GM18499 (cell line): ENCODE data around the gene BOD1L1.

Experiments used
- ATAC-seq: cut with Tn5 transposase; IDR thresholded peaks from one replicate; pipeline ENCODE4 v1.9.1; 2021; ENCODE audit warnings: moderate number of reproducible peaks; ENCODE audit not compliant: insufficient read depth, unreplicated experiment

Gene BOD1L1

GRCh38 chr4:13626492-13627177 is 890 bp downstream of the BOD1L1 start:
- no peak for ATAC-seq

GRCh38 chr4:13618212-13618806 is 9.2 kb downstream of the BOD1L1 start:
- ATAC-seq: no peak

- ATAC-seq: no peak
These were observed 9.7 kb downstream of the BOD1L1 start for GRCh38 chr4:13617801-13618200.

GRCh38 chr4:13616597-13616996 is 10.9 kb downstream of the BOD1L1 start:
- no peak for ATAC-seq

- ATAC-seq: peak; percentile 48
These were observed 12.4 kb downstream of the BOD1L1 start for GRCh38 chr4:13615161-13615560.

- no peak for ATAC-seq
These were observed 15.0 kb downstream of the BOD1L1 start for GRCh38 chr4:13612569-13612968.

- ATAC-seq: peak; percentile 92
These were observed 16.2 kb downstream of the BOD1L1 start for GRCh38 chr4:13611283-13611842.

- no peak for ATAC-seq
These were observed 22.2 kb downstream of the BOD1L1 start for GRCh38 chr4:13605330-13605729.

- ATAC-seq: no peak
These were observed 25.7 kb downstream of the BOD1L1 start for GRCh38 chr4:13601848-13602247.

GRCh38 chr4:13601048-13601447 is 26.5 kb downstream of the BOD1L1 start:
- ATAC-seq: peak; percentile 66

- no peak for ATAC-seq
These were observed 28.4 kb downstream of the BOD1L1 start for GRCh38 chr4:13599159-13599558.

GRCh38 chr4:13597604-13598003 is 29.9 kb downstream of the BOD1L1 start:
- ATAC-seq: no peak

GRCh38 chr4:13597141-13597540 is 30.4 kb downstream of the BOD1L1 start:
- ATAC-seq: no peak

GRCh38 chr4:13592220-13592619 is 35.3 kb downstream of the BOD1L1 start:
- ATAC-seq: no peak

- ATAC-seq: no peak
These were observed 36.8 kb downstream of the BOD1L1 start for GRCh38 chr4:13590766-13591165.

- no peak for ATAC-seq
These were observed 38.6 kb downstream of the BOD1L1 start for GRCh38 chr4:13588954-13589353.

- no peak for ATAC-seq
These were observed 43.0 kb downstream of the BOD1L1 start for GRCh38 chr4:13584481-13584880.

- ATAC-seq: no peak
These were observed 47.5 kb downstream of the BOD1L1 start for GRCh38 chr4:13580036-13580435.

GRCh38 chr4:13577660-13578059 is 49.9 kb downstream of the BOD1L1 start:
- no peak for ATAC-seq

GRCh38 chr4:13570916-13571315 is 56.6 kb downstream of the BOD1L1 start:
- no peak for ATAC-seq

- ATAC-seq: no peak
These were observed 60.4 kb downstream of the BOD1L1 start for GRCh38 chr4:13567125-13567524.

- ATAC-seq: no peak
These were observed 64.6 kb downstream of the BOD1L1 start for GRCh38 chr4:13562876-13563275.
